ENCODE results near the gene DACH1.

The DACH1 gene

GRCh38 chr13:71613066-71613745 lies 253.8 kb downstream of the DACH1 start:
- no peaks in the 10 kb centered on the region for H3K36me3 ChIP-seq (ENCODE audit: control insufficient read depth in 1 of 2, insufficient read depth in 2 of 2, low read depth in 1 of 2, low read length in 2 of 2)
- no peak overlapping the region for H3K9ac ChIP-seq (ENCODE audit: low read length)
- no peaks in the 10 kb centered on the region for H3K27me3 ChIP-seq (ENCODE audit: control insufficient read depth in 1 of 2, insufficient read depth in 1 of 2, low read length in 2 of 2)
- H3K4me1 ChIP-seq (ENCODE audit: control insufficient read depth, insufficient read depth, low read depth, low read length) = no peaks in the 10 kb centered on the region
- no peak overlapping the region for H3K27ac ChIP-seq (ENCODE audit: low read length, poor library complexity, severe bottlenecking)
- no peak overlapping the region for H3K18ac ChIP-seq (ENCODE audit: low read depth in 1 of 2, low read length in 2 of 2)
- H2AK5ac ChIP-seq (ENCODE audit: low read length, severe bottlenecking) = no peak overlapping the region
- no peak overlapping the region for H3K4me3 ChIP-seq (ENCODE audit: insufficient read depth in 1 of 2, low read depth in 1 of 2, low read length in 2 of 2)
- H3K4ac ChIP-seq (ENCODE audit: low read depth in 1 of 2, low read length in 2 of 2) = no peak overlapping the region
- DNase-seq = no peak
- no peak overlapping the region for H3K23ac ChIP-seq (ENCODE audit: low read length in 2 of 2)
- H3K79me1 ChIP-seq (replicated peaks; ENCODE audit: low read length, poor library complexity, severe bottlenecking) = no peaks in the 10 kb centered on the region
- no peak overlapping the region for H4K91ac ChIP-seq (ENCODE audit: low read length)
- H2BK12ac ChIP-seq (ENCODE audit: low read length in 2 of 2) = no peak overlapping the region
- H2AFZ ChIP-seq (ENCODE audit: low read depth, low read length) = no peak overlapping the region
- no peak overlapping the region for H3K4me2 ChIP-seq (ENCODE audit: low read length, poor library complexity, severe bottlenecking)
- H3K9me3 ChIP-seq (ENCODE audit: control insufficient read depth, low read length) = no peaks in the 10 kb centered on the region
- H2BK5ac ChIP-seq (ENCODE audit: low read depth, low read length, poor library complexity, severe bottlenecking) = no peak overlapping the region
- WGBS = 85% methylated on average over 6 of the region's 6 CpGs
- H4K8ac ChIP-seq (ENCODE audit: low read length) = no peak overlapping the region
- no peak overlapping the region for H2BK15ac ChIP-seq (ENCODE audit: low read depth, poor library complexity, severe bottlenecking)
- H3K14ac ChIP-seq (ENCODE audit: low read length in 2 of 2) = no peak overlapping the region
- no peak overlapping the region for H2BK120ac ChIP-seq (ENCODE audit: low read depth, low read length)

- no peak overlapping the region for H2BK120ac ChIP-seq (ENCODE audit: low read depth, low read length)
- H2AFZ ChIP-seq (ENCODE audit: low read depth, low read length) = no peak overlapping the region
- no peaks in the 10 kb centered on the region for H3K36me3 ChIP-seq (ENCODE audit: control insufficient read depth in 1 of 2, insufficient read depth in 2 of 2, low read depth in 1 of 2, low read length in 2 of 2)
- no peak overlapping the region for H2BK12ac ChIP-seq (ENCODE audit: low read length in 2 of 2)
- H2BK15ac ChIP-seq (ENCODE audit: low read depth, poor library complexity, severe bottlenecking) = no peak overlapping the region
- no peak overlapping the region for H3K14ac ChIP-seq (ENCODE audit: low read length in 2 of 2)
- H3K18ac ChIP-seq (ENCODE audit: low read depth in 1 of 2, low read length in 2 of 2) = no peak overlapping the region
- H4K91ac ChIP-seq (ENCODE audit: low read length) = no peak overlapping the region
- no peaks in the 10 kb centered on the region for H3K9me3 ChIP-seq (ENCODE audit: control insufficient read depth, low read length)
- H3K4me2 ChIP-seq (ENCODE audit: low read length, poor library complexity, severe bottlenecking) = no peak overlapping the region
- H3K27ac ChIP-seq (ENCODE audit: low read length, poor library complexity, severe bottlenecking) = no peak overlapping the region
- no peak overlapping the region for H4K8ac ChIP-seq (ENCODE audit: low read length)
- WGBS = 100% methylated on average over 2 of the region's 3 CpGs
- no peak overlapping the region for H3K4ac ChIP-seq (ENCODE audit: low read depth in 1 of 2, low read length in 2 of 2)
- H3K27me3 ChIP-seq (ENCODE audit: control insufficient read depth in 1 of 2, insufficient read depth in 1 of 2, low read length in 2 of 2) = no peaks in the 10 kb centered on the region
- H3K4me3 ChIP-seq (ENCODE audit: insufficient read depth in 1 of 2, low read depth in 1 of 2, low read length in 2 of 2) = no peak overlapping the region
- H2AK5ac ChIP-seq (ENCODE audit: low read length, severe bottlenecking) = no peak overlapping the region
- no peaks in the 10 kb centered on the region for H3K79me1 ChIP-seq (replicated peaks; ENCODE audit: low read length, poor library complexity, severe bottlenecking)
- no peaks in the 10 kb centered on the region for H3K4me1 ChIP-seq (ENCODE audit: control insufficient read depth, insufficient read depth, low read depth, low read length)
- no peak overlapping the region for H3K23ac ChIP-seq (ENCODE audit: low read length in 2 of 2)
- H3K9ac ChIP-seq (ENCODE audit: low read length) = no peak overlapping the region
- no peak for DNase-seq
- no peak overlapping the region for H2BK5ac ChIP-seq (ENCODE audit: low read depth, low read length, poor library complexity, severe bottlenecking)
Observed at GRCh38 chr13:71611292-71611691, 255.7 kb downstream of the DACH1 start.

- Histone ChIP-seq H3K4ac (ENCODE audit: low read depth in 1 of 2, low read length in 2 of 2) (no peak overlapping the region), H3K4me3 (ENCODE audit: insufficient read depth in 1 of 2, low read depth in 1 of 2, low read length in 2 of 2) (no peak overlapping the region), H3K4me2 (ENCODE audit: low read length, poor library complexity, severe bottlenecking) (no peak overlapping the region), H3K9me3 (ENCODE audit: control insufficient read depth, low read length) (no peaks in the 10 kb centered on the region), H2AFZ (ENCODE audit: low read depth, low read length) (no peak overlapping the region), H3K14ac (ENCODE audit: low read length in 2 of 2) (no peak overlapping the region), H3K4me1 (ENCODE audit: control insufficient read depth, insufficient read depth, low read depth, low read length) (no peaks in the 10 kb centered on the region), H2BK12ac (ENCODE audit: low read length in 2 of 2) (no peak overlapping the region), H3K18ac (ENCODE audit: low read depth in 1 of 2, low read length in 2 of 2) (peak overlapping the region in 1 of 2 experiments; percentile 54), H3K23ac (ENCODE audit: low read length in 2 of 2) (no peak overlapping the region), H2AK5ac (ENCODE audit: low read length, severe bottlenecking) (no peak overlapping the region), H4K91ac (ENCODE audit: low read length) (no peak overlapping the region), H2BK120ac (ENCODE audit: low read depth, low read length) (no peak overlapping the region), H3K27ac (ENCODE audit: low read length, poor library complexity, severe bottlenecking) (no peak overlapping the region), H3K9ac (ENCODE audit: low read length) (no peak overlapping the region), H4K8ac (ENCODE audit: low read length) (no peak overlapping the region), H3K27me3 (ENCODE audit: control insufficient read depth in 1 of 2, insufficient read depth in 1 of 2, low read length in 2 of 2) (no peaks in the 10 kb centered on the region), H2BK5ac (ENCODE audit: low read depth, low read length, poor library complexity, severe bottlenecking) (no peak overlapping the region), H2BK15ac (ENCODE audit: low read depth, poor library complexity, severe bottlenecking) (no peak overlapping the region), H3K36me3 (ENCODE audit: control insufficient read depth in 1 of 2, insufficient read depth in 2 of 2, low read depth in 1 of 2, low read length in 2 of 2) (no peaks in the 10 kb centered on the region), H3K79me1 (replicated peaks; ENCODE audit: low read length, poor library complexity, severe bottlenecking) (no peaks in the 10 kb centered on the region)
- WGBS = 37% methylated on average over 4 of the region's 5 CpGs
- peak; percentile 30 for DNase-seq
Observed at GRCh38 chr13:71610876-71611275, 256.1 kb downstream of the DACH1 start.

- Histone ChIP-seq H3K4me3 (ENCODE audit: insufficient read depth in 1 of 2, low read depth in 1 of 2, low read length in 2 of 2) (no peak overlapping the region), H2BK120ac (ENCODE audit: low read depth, low read length) (no peak overlapping the region), H4K8ac (ENCODE audit: low read length) (no peak overlapping the region), H3K27ac (ENCODE audit: low read length, poor library complexity, severe bottlenecking) (no peak overlapping the region), H3K79me1 (replicated peaks; ENCODE audit: low read length, poor library complexity, severe bottlenecking) (no peaks in the 10 kb centered on the region), H3K4me2 (ENCODE audit: low read length, poor library complexity, severe bottlenecking) (no peak overlapping the region), H3K23ac (ENCODE audit: low read length in 2 of 2) (no peak overlapping the region), H3K27me3 (ENCODE audit: control insufficient read depth in 1 of 2, insufficient read depth in 1 of 2, low read length in 2 of 2) (no peaks in the 10 kb centered on the region), H2AFZ (ENCODE audit: low read depth, low read length) (no peak overlapping the region), H4K91ac (ENCODE audit: low read length) (no peak overlapping the region), H3K36me3 (ENCODE audit: control insufficient read depth in 1 of 2, insufficient read depth in 2 of 2, low read depth in 1 of 2, low read length in 2 of 2) (no peaks in the 10 kb centered on the region), H2BK15ac (ENCODE audit: low read depth, poor library complexity, severe bottlenecking) (no peak overlapping the region), H2BK5ac (ENCODE audit: low read depth, low read length, poor library complexity, severe bottlenecking) (no peak overlapping the region), H3K9me3 (ENCODE audit: control insufficient read depth, low read length) (no peaks in the 10 kb centered on the region), H2BK12ac (ENCODE audit: low read length in 2 of 2) (no peak overlapping the region), H3K9ac (ENCODE audit: low read length) (no peak overlapping the region), H3K4ac (ENCODE audit: low read depth in 1 of 2, low read length in 2 of 2) (no peak overlapping the region), H3K14ac (ENCODE audit: low read length in 2 of 2) (no peak overlapping the region), H2AK5ac (ENCODE audit: low read length, severe bottlenecking) (no peak overlapping the region), H3K4me1 (ENCODE audit: control insufficient read depth, insufficient read depth, low read depth, low read length) (no peaks in the 10 kb centered on the region), H3K18ac (ENCODE audit: low read depth in 1 of 2, low read length in 2 of 2) (no peak overlapping the region)
- 69% methylated on average over 3 of the region's 7 CpGs for WGBS
- DNase-seq = peak; percentile 60
Observed at GRCh38 chr13:71609271-71609670, 257.7 kb downstream of the DACH1 start.

All from mesenchymal stem cell (in vitro differentiated cells and primary cell).